ENCODE measurements around the gene GPAT3. TPM values are rescaled to one million over a fixed set of nuclear protein-coding genes. Genes with fewer than 3 reads are reported as not detected.

Gene GPAT3
- total RNA-seq, 1 experiment from 2014 or later, result 0.30 TPM

- POLR2A ChIA-PET, result interaction anchor here (0.7 kb wide), 1 partner anchor 12 kb away, joined by 4 read pairs; no protein-coding TSS in a partner anchor
- no peak overlapping the region for H3K27ac Mint-ChIP-seq (ENCODE audit: low read depth, unreplicated experiment)
- no peaks in the 10 kb centered on the region for H3K36me3 Mint-ChIP-seq (ENCODE audit: insufficient read depth, unreplicated experiment)
- H3K4me1 Mint-ChIP-seq (ENCODE audit: insufficient read depth, unreplicated experiment), result peaks cover 11% of the 10 kb centered on the region
- no peaks in the 10 kb centered on the region for H3K9me3 Mint-ChIP-seq (ENCODE audit: unreplicated experiment)
- CTCF ChIA-PET, result interaction anchor here (0.6 kb wide), 1 partner anchor 17 kb away, joined by 3 read pairs; no protein-coding TSS in a partner anchor
- no TSS peak for BruUV-seq (replicated peaks)
- no peak for TF ChIP-seq CTCF (IDR thresholded peaks at IDR 0.05; ENCODE audit: unreplicated experiment)
- no peak overlapping the region for H3K4me3 Mint-ChIP-seq (ENCODE audit: unreplicated experiment)
- H3K27me3 Mint-ChIP-seq (ENCODE audit: insufficient read depth, unreplicated experiment), result peaks cover 3% of the 10 kb centered on the region
- peak; percentile 44 for DNase-seq (ENCODE audit: unreplicated experiment)
- intact Hi-C loops (cut with micrococcal nuclease), result no loop called here
These were observed 32.2 kb downstream of the GPAT3 start for GRCh38 chr4:83568062-83568461.

GRCh38 chr4:83569429-83569828 is 33.5 kb downstream of the GPAT3 start:
- no peak for TF ChIP-seq CTCF (IDR thresholded peaks at IDR 0.05; ENCODE audit: unreplicated experiment)
- Mint-ChIP-seq H3K4me1 (ENCODE audit: insufficient read depth, unreplicated experiment) (peaks cover 11% of the 10 kb centered on the region), H3K4me3 (ENCODE audit: unreplicated experiment) (no peak overlapping the region), H3K27ac (ENCODE audit: low read depth, unreplicated experiment) (no peak overlapping the region), H3K9me3 (ENCODE audit: unreplicated experiment) (no peaks in the 10 kb centered on the region), H3K27me3 (ENCODE audit: insufficient read depth, unreplicated experiment) (no peaks in the 10 kb centered on the region), H3K36me3 (ENCODE audit: insufficient read depth, unreplicated experiment) (no peaks in the 10 kb centered on the region)
- ChIA-PET POLR2A (interaction anchor here (0.7 to 0.8 kb wide), 2 partner anchors 13 to 978 kb away, joined by 4 to 5 read pairs; no protein-coding TSS in a partner anchor), CTCF (no interaction called here)
- intact Hi-C loops (cut with micrococcal nuclease), result no loop called here
- no TSS peak for BruUV-seq (replicated peaks)
- DNase-seq (ENCODE audit: unreplicated experiment), result no peak

- peak; percentile 87 for DNase-seq (ENCODE audit: unreplicated experiment)
- no peak for TF ChIP-seq CTCF (IDR thresholded peaks at IDR 0.05; ENCODE audit: unreplicated experiment)
- H3K36me3 Mint-ChIP-seq (ENCODE audit: insufficient read depth, unreplicated experiment), result no peaks in the 10 kb centered on the region
- no peaks in the 10 kb centered on the region for H3K27me3 Mint-ChIP-seq (ENCODE audit: insufficient read depth, unreplicated experiment)
- peak overlapping the region; percentile 9 for H3K27ac Mint-ChIP-seq (ENCODE audit: low read depth, unreplicated experiment)
- ChIA-PET POLR2A (interaction anchor here (0.7 to 0.8 kb wide), 2 partner anchors 12 to 977 kb away, joined by 4 to 5 read pairs; no protein-coding TSS in a partner anchor), CTCF (no interaction called here)
- intact Hi-C loops (cut with micrococcal nuclease), result no loop called here
- H3K4me1 Mint-ChIP-seq (ENCODE audit: insufficient read depth, unreplicated experiment), result peaks cover 11% of the 10 kb centered on the region
- H3K4me3 Mint-ChIP-seq (ENCODE audit: unreplicated experiment), result no peak overlapping the region
- BruUV-seq (replicated peaks), result no TSS peak
- no peaks in the 10 kb centered on the region for H3K9me3 Mint-ChIP-seq (ENCODE audit: unreplicated experiment)
These were observed 34.1 kb downstream of the GPAT3 start for GRCh38 chr4:83569987-83570386.

GRCh38 chr4:83572848-83573247 is 36.9 kb downstream of the GPAT3 start:
- no peak for TF ChIP-seq CTCF (IDR thresholded peaks at IDR 0.05; ENCODE audit: unreplicated experiment)
- Mint-ChIP-seq H3K4me3 (ENCODE audit: unreplicated experiment) (no peak overlapping the region), H3K4me1 (ENCODE audit: insufficient read depth, unreplicated experiment) (peaks cover 11% of the 10 kb centered on the region), H3K9me3 (ENCODE audit: unreplicated experiment) (no peaks in the 10 kb centered on the region), H3K27ac (ENCODE audit: low read depth, unreplicated experiment) (no peak overlapping the region), H3K27me3 (ENCODE audit: insufficient read depth, unreplicated experiment) (no peaks in the 10 kb centered on the region), H3K36me3 (ENCODE audit: insufficient read depth, unreplicated experiment) (no peaks in the 10 kb centered on the region)
- CTCF ChIA-PET, result interaction anchor here (0.5 to 0.7 kb wide), 2 partner anchors 8 to 502 kb away, joined by 3 to 5 read pairs; no protein-coding TSS in a partner anchor
- POLR2A ChIA-PET, result interaction anchor here (0.8 to 1.3 kb wide), 2 partner anchors 9 to 23 kb away, joined by 3 to 4 read pairs; no protein-coding TSS in a partner anchor
- BruUV-seq (replicated peaks), result no TSS peak
- intact Hi-C loops (cut with micrococcal nuclease), result no loop called here
- no peak for DNase-seq (ENCODE audit: unreplicated experiment)
